ENCODE measurements around the gene PRTFDC1. TPM values are rescaled to one million over a fixed set of nuclear protein-coding genes. Genes with fewer than 3 reads are reported as not detected.

PRTFDC1 gene
- total and polyA plus RNA-seq, 2 of the 8 experiments (the other 6 are each of a cell fraction or from before 2014, with no cell fraction given) = 5.9 to 6.6 TPM

DNA sequence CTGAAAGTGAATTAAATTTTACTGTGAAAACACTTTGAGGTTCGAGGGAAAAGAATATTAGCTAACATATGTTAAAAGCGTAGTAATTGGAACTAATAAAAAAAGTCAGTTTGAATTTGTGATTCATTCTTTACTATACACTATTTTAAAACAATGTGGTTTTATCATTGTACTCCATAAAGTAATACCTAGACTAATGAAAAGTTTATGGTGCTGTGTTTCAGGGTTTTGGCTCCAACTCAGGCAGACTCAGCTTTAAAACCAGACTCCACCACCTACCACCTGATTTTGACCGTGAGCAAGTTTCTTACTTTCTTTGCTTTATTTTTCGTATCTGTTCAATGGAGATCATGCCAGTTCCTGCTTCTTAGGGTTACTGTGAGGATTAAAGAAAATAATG lies 9.2 kb upstream of the PRTFDC1 start (continued):
- TF ChIP-seq, protein P1, sequence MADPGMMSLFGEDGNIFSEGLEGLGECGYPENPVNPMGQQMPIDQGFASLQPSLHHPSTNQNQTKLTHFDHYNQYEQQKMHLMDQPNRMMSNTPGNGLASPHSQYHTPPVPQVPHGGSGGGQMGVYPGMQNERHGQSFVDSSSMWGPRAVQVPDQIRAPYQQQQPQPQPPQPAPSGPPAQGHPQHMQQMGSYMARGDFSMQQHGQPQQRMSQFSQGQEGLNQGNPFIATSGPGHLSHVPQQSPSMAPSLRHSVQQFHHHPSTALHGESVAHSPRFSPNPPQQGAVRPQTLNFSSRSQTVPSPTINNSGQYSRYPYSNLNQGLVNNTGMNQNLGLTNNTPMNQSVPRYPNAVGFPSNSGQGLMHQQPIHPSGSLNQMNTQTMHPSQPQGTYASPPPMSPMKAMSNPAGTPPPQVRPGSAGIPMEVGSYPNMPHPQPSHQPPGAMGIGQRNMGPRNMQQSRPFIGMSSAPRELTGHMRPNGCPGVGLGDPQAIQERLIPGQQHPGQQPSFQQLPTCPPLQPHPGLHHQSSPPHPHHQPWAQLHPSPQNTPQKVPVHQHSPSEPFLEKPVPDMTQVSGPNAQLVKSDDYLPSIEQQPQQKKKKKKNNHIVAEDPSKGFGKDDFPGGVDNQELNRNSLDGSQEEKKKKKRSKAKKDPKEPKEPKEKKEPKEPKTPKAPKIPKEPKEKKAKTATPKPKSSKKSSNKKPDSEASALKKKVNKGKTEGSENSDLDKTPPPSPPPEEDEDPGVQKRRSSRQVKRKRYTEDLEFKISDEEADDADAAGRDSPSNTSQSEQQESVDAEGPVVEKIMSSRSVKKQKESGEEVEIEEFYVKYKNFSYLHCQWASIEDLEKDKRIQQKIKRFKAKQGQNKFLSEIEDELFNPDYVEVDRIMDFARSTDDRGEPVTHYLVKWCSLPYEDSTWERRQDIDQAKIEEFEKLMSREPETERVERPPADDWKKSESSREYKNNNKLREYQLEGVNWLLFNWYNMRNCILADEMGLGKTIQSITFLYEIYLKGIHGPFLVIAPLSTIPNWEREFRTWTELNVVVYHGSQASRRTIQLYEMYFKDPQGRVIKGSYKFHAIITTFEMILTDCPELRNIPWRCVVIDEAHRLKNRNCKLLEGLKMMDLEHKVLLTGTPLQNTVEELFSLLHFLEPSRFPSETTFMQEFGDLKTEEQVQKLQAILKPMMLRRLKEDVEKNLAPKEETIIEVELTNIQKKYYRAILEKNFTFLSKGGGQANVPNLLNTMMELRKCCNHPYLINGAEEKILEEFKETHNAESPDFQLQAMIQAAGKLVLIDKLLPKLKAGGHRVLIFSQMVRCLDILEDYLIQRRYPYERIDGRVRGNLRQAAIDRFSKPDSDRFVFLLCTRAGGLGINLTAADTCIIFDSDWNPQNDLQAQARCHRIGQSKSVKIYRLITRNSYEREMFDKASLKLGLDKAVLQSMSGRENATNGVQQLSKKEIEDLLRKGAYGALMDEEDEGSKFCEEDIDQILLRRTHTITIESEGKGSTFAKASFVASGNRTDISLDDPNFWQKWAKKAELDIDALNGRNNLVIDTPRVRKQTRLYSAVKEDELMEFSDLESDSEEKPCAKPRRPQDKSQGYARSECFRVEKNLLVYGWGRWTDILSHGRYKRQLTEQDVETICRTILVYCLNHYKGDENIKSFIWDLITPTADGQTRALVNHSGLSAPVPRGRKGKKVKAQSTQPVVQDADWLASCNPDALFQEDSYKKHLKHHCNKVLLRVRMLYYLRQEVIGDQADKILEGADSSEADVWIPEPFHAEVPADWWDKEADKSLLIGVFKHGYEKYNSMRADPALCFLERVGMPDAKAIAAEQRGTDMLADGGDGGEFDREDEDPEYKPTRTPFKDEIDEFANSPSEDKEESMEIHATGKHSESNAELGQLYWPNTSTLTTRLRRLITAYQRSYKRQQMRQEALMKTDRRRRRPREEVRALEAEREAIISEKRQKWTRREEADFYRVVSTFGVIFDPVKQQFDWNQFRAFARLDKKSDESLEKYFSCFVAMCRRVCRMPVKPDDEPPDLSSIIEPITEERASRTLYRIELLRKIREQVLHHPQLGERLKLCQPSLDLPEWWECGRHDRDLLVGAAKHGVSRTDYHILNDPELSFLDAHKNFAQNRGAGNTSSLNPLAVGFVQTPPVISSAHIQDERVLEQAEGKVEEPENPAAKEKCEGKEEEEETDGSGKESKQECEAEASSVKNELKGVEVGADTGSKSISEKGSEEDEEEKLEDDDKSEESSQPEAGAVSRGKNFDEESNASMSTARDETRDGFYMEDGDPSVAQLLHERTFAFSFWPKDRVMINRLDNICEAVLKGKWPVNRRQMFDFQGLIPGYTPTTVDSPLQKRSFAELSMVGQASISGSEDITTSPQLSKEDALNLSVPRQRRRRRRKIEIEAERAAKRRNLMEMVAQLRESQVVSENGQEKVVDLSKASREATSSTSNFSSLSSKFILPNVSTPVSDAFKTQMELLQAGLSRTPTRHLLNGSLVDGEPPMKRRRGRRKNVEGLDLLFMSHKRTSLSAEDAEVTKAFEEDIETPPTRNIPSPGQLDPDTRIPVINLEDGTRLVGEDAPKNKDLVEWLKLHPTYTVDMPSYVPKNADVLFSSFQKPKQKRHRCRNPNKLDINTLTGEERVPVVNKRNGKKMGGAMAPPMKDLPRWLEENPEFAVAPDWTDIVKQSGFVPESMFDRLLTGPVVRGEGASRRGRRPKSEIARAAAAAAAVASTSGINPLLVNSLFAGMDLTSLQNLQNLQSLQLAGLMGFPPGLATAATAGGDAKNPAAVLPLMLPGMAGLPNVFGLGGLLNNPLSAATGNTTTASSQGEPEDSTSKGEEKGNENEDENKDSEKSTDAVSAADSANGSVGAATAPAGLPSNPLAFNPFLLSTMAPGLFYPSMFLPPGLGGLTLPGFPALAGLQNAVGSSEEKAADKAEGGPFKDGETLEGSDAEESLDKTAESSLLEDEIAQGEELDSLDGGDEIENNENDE (IDR thresholded peaks at IDR 0.05; ENCODE audit: insufficient replicate concordance, low read length) = no peak
- TF ChIP-seq GABPA (IDR thresholded peaks at IDR 0.05; ENCODE audit: borderline replicate concordance, insufficient read depth, low read length) (no peak), CBX5 (IDR thresholded peaks at IDR 0.05; ENCODE audit: low read depth, low read length) (no peak), NANOG (IDR thresholded peaks at IDR 0.05; ENCODE audit: insufficient read depth, low read depth, low read length, poor library complexity, severe bottlenecking) (no peak)
- TF ChIP-seq, protein P2, sequence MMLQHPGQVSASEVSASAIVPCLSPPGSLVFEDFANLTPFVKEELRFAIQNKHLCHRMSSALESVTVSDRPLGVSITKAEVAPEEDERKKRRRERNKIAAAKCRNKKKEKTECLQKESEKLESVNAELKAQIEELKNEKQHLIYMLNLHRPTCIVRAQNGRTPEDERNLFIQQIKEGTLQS (IDR thresholded peaks at IDR 0.05; ENCODE audit: insufficient read depth, low read depth, low read length) = no peak
- TF ChIP-seq, protein P3, sequence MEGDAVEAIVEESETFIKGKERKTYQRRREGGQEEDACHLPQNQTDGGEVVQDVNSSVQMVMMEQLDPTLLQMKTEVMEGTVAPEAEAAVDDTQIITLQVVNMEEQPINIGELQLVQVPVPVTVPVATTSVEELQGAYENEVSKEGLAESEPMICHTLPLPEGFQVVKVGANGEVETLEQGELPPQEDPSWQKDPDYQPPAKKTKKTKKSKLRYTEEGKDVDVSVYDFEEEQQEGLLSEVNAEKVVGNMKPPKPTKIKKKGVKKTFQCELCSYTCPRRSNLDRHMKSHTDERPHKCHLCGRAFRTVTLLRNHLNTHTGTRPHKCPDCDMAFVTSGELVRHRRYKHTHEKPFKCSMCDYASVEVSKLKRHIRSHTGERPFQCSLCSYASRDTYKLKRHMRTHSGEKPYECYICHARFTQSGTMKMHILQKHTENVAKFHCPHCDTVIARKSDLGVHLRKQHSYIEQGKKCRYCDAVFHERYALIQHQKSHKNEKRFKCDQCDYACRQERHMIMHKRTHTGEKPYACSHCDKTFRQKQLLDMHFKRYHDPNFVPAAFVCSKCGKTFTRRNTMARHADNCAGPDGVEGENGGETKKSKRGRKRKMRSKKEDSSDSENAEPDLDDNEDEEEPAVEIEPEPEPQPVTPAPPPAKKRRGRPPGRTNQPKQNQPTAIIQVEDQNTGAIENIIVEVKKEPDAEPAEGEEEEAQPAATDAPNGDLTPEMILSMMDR (IDR thresholded peaks at IDR 0.05; ENCODE audit: control extremely low read depth in 1 of 3, insufficient read depth in 1 of 3, low read depth in 1 of 3, low read length in 3 of 3) = no peak
- TF ChIP-seq, protein P4, sequence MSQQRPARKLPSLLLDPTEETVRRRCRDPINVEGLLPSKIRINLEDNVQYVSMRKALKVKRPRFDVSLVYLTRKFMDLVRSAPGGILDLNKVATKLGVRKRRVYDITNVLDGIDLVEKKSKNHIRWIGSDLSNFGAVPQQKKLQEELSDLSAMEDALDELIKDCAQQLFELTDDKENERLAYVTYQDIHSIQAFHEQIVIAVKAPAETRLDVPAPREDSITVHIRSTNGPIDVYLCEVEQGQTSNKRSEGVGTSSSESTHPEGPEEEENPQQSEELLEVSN (IDR thresholded peaks at IDR 0.05) = no peak

Measured in H1 (cell line).